Neural cell (in vitro differentiated cells): ENCODE measurements around the gene TYW1. TPM values are rescaled to one million over a fixed set of nuclear protein-coding genes. Genes with fewer than 3 reads are reported as not detected.
"Not testable (repeated sequence)": the region's sequence is repeated elsewhere in the genome, so short reads cannot be mapped to it uniquely, and the experiment has no call there.

Experiments
- H2AFZ ChIP-seq: fragments of 200-600, 300-800 bp; sonication (generic), shearing (Covaris generic); 2 replicates; pipeline ENCODE4 v1.6.0; 2014; ENCODE audit warnings: low read depth, mild to moderate bottlenecking, antibody characterized with exemption, low read length, moderate library complexity
- H3F3A ChIP-seq: fragments of 200-600 bp; shearing (Covaris generic); 2 replicates; pipeline ENCODE4 v1.6.1; 2016; ENCODE audit warnings: mild to moderate bottlenecking, moderate library complexity, mixed read lengths, antibody characterized with exemption, low read length; ENCODE audit not compliant: insufficient read depth, poor library complexity, severe bottlenecking
- H3K27ac ChIP-seq: fragments of 200-600, 300-800 bp; sonication (generic), shearing (Covaris generic); 2 replicates; pipeline ENCODE4 v1.5.1; 2014; ENCODE audit warnings: mild to moderate bottlenecking, low read length, moderate library complexity
- H3K27me3 ChIP-seq: fragments of 300-800, 200-600 bp; sonication (generic), shearing (Covaris generic); 2 replicates; pipeline ENCODE4 v1.6.0; 2014; ENCODE audit warnings: mild to moderate bottlenecking, low read depth, low read length, moderate library complexity; ENCODE audit not compliant: insufficient read depth
- H3K36me3 ChIP-seq: fragments of 300-800, 200-600 bp; sonication (generic), shearing (Covaris generic); 2 replicates; pipeline ENCODE4 v1.5.1; 2014; ENCODE audit warnings: mild to moderate bottlenecking, antibody characterized with exemption, low read length, moderate library complexity; ENCODE audit not compliant: insufficient read depth
- H3K4me2 ChIP-seq: fragments of 300-800, 200-600 bp; sonication (generic), shearing (Covaris generic); 2 replicates; pipeline ENCODE4 v1.6.0; 2014; ENCODE audit warnings: mild to moderate bottlenecking, low read length
- H3K4me3 ChIP-seq: fragments of 300-800, 200-600 bp; sonication (generic), shearing (Covaris generic); 2 replicates; pipeline ENCODE4 v1.5.1; 2014; ENCODE audit warnings: mild to moderate bottlenecking, low read length, moderate library complexity
- H3K79me2 ChIP-seq: fragments of 200-600 bp; shearing (Covaris generic); replicated peaks from 2 replicates; pipeline ENCODE4 v1.6.0; 2014; ENCODE audit warnings: mild to moderate bottlenecking, low read length, moderate library complexity; ENCODE audit not compliant: insufficient read depth
- H3K9ac ChIP-seq: fragments of 300-800, 200-600 bp; sonication (generic), shearing (Covaris generic); 2 replicates; pipeline ENCODE4 v1.6.1; 2016; ENCODE audit warnings: mild to moderate bottlenecking, low read length, mixed read lengths
- H3K9me2 ChIP-seq: fragments of 200-600 bp; shearing (Covaris generic); 2 replicates; pipeline ENCODE4 v1.6.1; 2016; ENCODE audit warnings: mild to moderate bottlenecking, low read length, mixed read lengths; ENCODE audit not compliant: insufficient read depth
- H3K9me3 ChIP-seq: fragments of 200-600, 300-800 bp; sonication (generic), shearing (Covaris generic); 2 replicates; pipeline ENCODE4 v1.6.1; 2016; ENCODE audit warnings: mild to moderate bottlenecking, mixed run types, low read length, moderate library complexity, mixed read lengths
- H4K20me1 ChIP-seq: fragments of 200-600 bp; shearing (Covaris generic); 2 replicates; pipeline ENCODE4 v1.6.1; 2016; ENCODE audit warnings: mild to moderate bottlenecking, mixed run types; ENCODE audit not compliant: insufficient read depth
- CTCF ChIP-seq: fragments of 450-650 bp; IDR thresholded peaks from 2 replicates; pipeline ENCODE4 v1.5.1; 2014; ENCODE audit warnings: antibody characterized with exemption, mild to moderate bottlenecking, moderate library complexity; ENCODE audit not compliant: poor library complexity, severe bottlenecking
- EP300 ChIP-seq: fragments of 450-650 bp; conservative IDR thresholded peaks from 2 replicates; pipeline ENCODE4 v1.6.1; 2014; ENCODE audit warnings: antibody characterized with exemption, mild to moderate bottlenecking, moderate library complexity; ENCODE audit not compliant: poor library complexity, severe bottlenecking
- EZH2 ChIP-seq: fragments of 200-600, 300-800 bp; shearing (Covaris generic), sonication (generic); IDR thresholded peaks from 2 replicates; pipeline ENCODE4 v1.6.1; 2014; ENCODE audit warnings: antibody characterized with exemption, low read length, borderline replicate concordance, mild to moderate bottlenecking; ENCODE audit not compliant: insufficient read depth, poor library complexity, severe bottlenecking
- MXI1 ChIP-seq: fragments of 450-650 bp; conservative IDR thresholded peaks from 2 replicates; pipeline ENCODE4 v1.6.1; 2014; ENCODE audit warnings: antibody characterized with exemption, mild to moderate bottlenecking; ENCODE audit not compliant: poor library complexity, severe bottlenecking
- POLR2AphosphoS5 ChIP-seq: IDR thresholded peaks from 2 replicates; pipeline ENCODE4 v1.6.1; 2012
- RAD21 ChIP-seq: fragments of 450-650 bp; conservative IDR thresholded peaks from 2 replicates; pipeline ENCODE4 v1.6.1; 2014; ENCODE audit warnings: antibody characterized with exemption, mild to moderate bottlenecking, moderate library complexity
- REST ChIP-seq: IDR thresholded peaks from 2 replicates; pipeline ENCODE4 v1.6.1; 2012; ENCODE audit warnings: borderline replicate concordance
- SMC3 ChIP-seq: fragments of 450-650 bp; conservative IDR thresholded peaks from 2 replicates; pipeline ENCODE4 v1.6.1; 2014; ENCODE audit warnings: antibody characterized with exemption, mild to moderate bottlenecking, moderate library complexity; ENCODE audit not compliant: poor library complexity
- TAF1 ChIP-seq: IDR thresholded peaks from 2 replicates; pipeline ENCODE4 v1.6.1; 2012; ENCODE audit warnings: low read depth
- polyA plus RNA-seq: library from polyadenylated mRNA; depleted of rRNA; stranded (reverse); fragments of >200 nt; gene quantifications from 2 replicates; pipeline ENCODE4 v1.2.3, GENCODE V29; 2014

Gene TYW1
- polyA plus RNA-seq, 1 donor from 2014 or later: 14.9 TPM

DNA sequence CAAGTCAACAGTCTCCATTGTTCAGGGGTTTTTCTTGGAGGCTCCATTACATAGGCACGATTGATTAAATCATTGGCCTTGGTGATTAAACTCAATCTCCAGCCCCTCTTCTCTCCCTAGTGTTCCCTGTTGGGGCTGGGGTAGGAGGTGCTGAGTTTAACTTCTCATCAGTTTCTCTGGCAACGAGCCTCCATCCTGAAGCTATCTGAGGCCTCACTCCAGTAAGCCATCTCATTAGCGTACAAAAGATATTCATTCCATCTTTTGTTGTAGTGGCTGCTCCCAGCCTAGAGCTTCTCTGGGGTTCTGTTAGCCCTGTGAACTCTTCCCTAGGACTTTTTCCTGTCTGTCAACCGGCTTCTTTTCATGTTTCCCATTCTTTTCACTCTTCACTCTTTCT, 11.6 kb downstream of the TYW1 start:
- no peak for TF ChIP-seq SMC3
- no peak for TF ChIP-seq TAF1
- no peak for TF ChIP-seq EP300
- TF ChIP-seq CTCF: no peak
- TF ChIP-seq REST: no peak
- TF ChIP-seq MXI1: no peak
- TF ChIP-seq POLR2AphosphoS5: no peak
- TF ChIP-seq RAD21: no peak
- no peak for TF ChIP-seq EZH2
- no peak overlapping the region for H3K4me2 ChIP-seq
- no peak overlapping the region for H2AFZ ChIP-seq
- H3K27me3 ChIP-seq: no peaks in the 10 kb centered on the region
- no peaks in the 10 kb centered on the region for H3K9me3 ChIP-seq
- no peaks in the 10 kb centered on the region for H3K79me2 ChIP-seq
- H3K27ac ChIP-seq: no peak overlapping the region
- H3K4me3 ChIP-seq: no peak overlapping the region
- H4K20me1 ChIP-seq: no peaks in the 10 kb centered on the region
- no peaks in the 10 kb centered on the region for H3K36me3 ChIP-seq
- no peak overlapping the region for H3K9ac ChIP-seq
- no peaks in the 10 kb centered on the region for H3K9me2 ChIP-seq
- H3F3A ChIP-seq: no peaks in the 10 kb centered on the region

GRCh38 chr7:67009677-67010076, 13.0 kb downstream of the TYW1 start:
- H3K27me3 ChIP-seq, H3K9me2 ChIP-seq: not testable (repeated sequence)

DNA sequence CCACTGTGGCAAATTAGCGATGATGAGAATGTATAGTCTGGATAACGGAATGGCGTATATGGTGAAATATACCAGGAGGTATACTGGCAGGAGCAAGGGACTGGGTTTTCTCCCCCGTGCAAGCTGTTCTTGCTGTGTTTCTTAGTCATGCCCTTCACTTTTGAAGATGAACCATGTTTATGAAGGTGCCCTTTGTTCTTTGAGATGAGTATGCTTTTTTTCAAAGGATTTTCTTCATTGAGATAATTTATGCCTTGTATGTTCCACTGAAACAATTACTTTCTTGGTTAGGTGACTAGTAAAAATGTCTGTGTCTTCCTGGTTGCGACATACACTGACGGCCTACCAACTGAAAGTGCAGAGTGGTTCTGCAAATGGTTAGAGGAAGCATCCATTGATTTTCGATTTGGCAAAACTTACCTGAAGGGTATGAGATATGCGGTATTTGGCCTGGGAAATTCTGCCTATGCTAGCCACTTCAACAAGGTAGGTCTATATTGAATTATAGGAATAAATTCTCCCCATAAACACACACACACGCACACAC, 17.5 kb downstream of the TYW1 start:
- H3K4me3 ChIP-seq, H3K79me2 ChIP-seq, H3K9me3 ChIP-seq, H3K36me3 ChIP-seq, H3K27ac ChIP-seq, H3K9ac ChIP-seq, H2AFZ ChIP-seq, H3F3A ChIP-seq, H3K27me3 ChIP-seq, H3K9me2 ChIP-seq, H3K4me2 ChIP-seq, H4K20me1 ChIP-seq: not testable (repeated sequence)

More at GRCh38 chr7:67009677-67010076, 13.0 kb downstream of the TYW1 start:
- H2AFZ ChIP-seq, H3K4me3 ChIP-seq, H4K20me1 ChIP-seq, H3K79me2 ChIP-seq, H3K27ac ChIP-seq, H3K9me3 ChIP-seq, H3K36me3 ChIP-seq, H3F3A ChIP-seq, H3K9ac ChIP-seq, H3K4me2 ChIP-seq: not testable (repeated sequence)

DNA sequence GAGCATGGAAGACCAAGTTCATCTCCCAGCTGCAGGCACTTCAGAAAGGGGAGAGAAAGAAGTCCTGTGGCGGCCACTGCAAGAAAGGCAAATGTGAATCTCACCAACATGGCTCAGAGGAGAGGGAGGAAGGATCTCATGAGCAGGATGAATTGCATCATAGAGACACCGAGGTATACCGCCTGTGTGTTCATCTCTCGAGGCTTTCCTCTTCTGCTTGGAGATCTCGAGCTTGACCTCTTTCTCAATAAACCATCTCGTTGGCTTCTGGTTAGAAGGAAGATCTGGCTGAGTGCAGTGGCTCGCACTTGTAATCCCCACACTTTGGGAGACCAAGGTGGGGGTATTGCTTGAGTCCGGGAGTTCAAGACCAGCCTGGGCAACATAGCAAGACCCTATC, 21.3 kb downstream of the TYW1 start:
- not testable (repeated sequence) for H4K20me1 ChIP-seq, H3K9ac ChIP-seq, H3K4me3 ChIP-seq, H3K9me2 ChIP-seq, H3K79me2 ChIP-seq, H2AFZ ChIP-seq, H3K4me2 ChIP-seq, H3K27ac ChIP-seq, H3F3A ChIP-seq, H3K27me3 ChIP-seq, H3K9me3 ChIP-seq, H3K36me3 ChIP-seq
